ENCODE results near the gene LIME1.

DNA sequence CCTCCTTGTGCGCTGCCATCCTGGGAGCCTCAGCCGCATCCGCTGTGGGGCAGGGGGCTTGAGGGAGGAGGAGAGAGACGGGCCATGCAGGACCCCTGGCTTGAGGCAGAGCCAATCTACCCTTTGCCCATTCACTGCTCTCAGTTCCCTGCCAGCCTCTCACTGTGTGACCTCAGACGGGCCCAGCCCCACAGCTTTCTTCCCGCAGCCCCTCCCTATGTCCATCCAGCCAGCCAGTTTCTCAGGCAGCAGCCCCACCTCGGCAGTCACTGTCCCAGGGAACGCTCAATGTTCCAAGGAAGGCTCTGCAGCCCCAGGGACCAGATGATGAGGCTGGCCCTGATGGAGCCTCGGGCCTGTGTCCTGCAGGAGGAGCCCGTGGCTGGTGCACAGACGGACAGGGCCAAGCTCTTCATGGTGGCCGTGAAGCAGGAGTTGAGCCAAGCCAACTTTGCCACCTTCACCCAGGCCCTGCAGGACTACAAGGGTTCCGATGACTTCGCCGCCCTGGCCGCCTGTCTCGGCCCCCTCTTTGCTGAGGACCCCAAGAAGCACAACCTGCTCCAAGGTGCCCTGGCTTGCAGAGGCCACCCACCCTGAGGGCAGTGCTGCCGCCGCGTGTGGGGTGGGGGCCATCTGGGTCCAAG, 43.9 kb upstream of the LIME1 start:
- TF ChIP-seq POLR2A (IDR thresholded peaks at IDR 0.05) = no peak
- TF ChIP-seq, protein P1, sequence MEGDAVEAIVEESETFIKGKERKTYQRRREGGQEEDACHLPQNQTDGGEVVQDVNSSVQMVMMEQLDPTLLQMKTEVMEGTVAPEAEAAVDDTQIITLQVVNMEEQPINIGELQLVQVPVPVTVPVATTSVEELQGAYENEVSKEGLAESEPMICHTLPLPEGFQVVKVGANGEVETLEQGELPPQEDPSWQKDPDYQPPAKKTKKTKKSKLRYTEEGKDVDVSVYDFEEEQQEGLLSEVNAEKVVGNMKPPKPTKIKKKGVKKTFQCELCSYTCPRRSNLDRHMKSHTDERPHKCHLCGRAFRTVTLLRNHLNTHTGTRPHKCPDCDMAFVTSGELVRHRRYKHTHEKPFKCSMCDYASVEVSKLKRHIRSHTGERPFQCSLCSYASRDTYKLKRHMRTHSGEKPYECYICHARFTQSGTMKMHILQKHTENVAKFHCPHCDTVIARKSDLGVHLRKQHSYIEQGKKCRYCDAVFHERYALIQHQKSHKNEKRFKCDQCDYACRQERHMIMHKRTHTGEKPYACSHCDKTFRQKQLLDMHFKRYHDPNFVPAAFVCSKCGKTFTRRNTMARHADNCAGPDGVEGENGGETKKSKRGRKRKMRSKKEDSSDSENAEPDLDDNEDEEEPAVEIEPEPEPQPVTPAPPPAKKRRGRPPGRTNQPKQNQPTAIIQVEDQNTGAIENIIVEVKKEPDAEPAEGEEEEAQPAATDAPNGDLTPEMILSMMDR (IDR thresholded peaks at IDR 0.05) = no peak
